Astrocyte of the cerebellum (primary cell): Measurements from ENCODE around the gene GAK.

Source experiments
- DNase-seq: peaks from one replicate; pipeline ENCODE4 v3.0.0-alpha.2; 2011; ENCODE audit warnings: low read depth
- H3K4me3 ChIP-seq: 2 replicates; pipeline ENCODE4 v1.5.1; 2011; ENCODE audit warnings: mild to moderate bottlenecking, low read depth, low read length, moderate library complexity
- in situ Hi-C: cut with HindIII; loops from 2 replicates; pipeline ENCODE4 v1.10.0; 2017; ENCODE audit warnings: low sequenced_read_pairs
- TF ChIP-seq, protein P1 (sequence below): IDR thresholded peaks from 2 replicates; pipeline ENCODE4 v1.5.1; 2012; ENCODE audit warnings: low read length, low read depth, moderate library complexity, mild to moderate bottlenecking; ENCODE audit errors: missing control alignments

Gene GAK

DNA sequence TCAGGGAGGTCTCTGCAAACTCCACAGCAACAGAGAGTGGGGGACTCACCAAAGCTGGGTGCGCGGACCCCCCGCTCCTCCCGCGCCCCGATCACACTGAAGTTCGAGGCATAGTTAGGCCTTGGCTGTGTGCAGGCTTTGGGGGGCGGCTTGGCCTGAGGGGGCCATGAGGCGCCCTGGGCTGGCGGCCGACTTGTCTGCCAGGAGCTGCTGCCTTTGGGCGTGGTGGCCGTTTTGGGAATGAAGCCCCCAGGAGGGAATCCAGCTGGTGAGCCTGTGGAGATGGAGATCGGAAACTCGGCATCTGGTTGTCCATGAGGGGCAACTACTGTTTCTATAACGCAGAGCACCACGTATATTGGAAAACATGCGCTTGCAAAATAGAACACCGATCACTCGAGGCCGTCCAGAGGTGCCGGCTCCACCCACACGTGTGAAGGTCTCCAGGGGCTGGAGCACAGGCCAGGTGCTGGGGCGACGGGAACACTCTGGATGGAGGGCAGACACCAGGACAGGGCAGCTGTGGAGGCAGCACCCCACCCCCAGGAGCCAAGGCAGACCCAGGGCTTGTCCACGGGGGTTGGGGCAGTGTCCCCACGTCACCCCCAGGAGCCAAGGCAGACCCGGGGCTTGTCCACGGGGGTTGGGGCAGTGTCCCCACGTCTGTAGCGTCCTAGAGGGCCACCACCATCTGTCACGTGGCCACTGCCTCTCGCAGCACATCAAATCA, 80.2 kb downstream of the GAK start:
- in situ Hi-C loops, result no loop called here
- H3K4me3 ChIP-seq, result no peak overlapping the region
- TF ChIP-seq, protein P1, sequence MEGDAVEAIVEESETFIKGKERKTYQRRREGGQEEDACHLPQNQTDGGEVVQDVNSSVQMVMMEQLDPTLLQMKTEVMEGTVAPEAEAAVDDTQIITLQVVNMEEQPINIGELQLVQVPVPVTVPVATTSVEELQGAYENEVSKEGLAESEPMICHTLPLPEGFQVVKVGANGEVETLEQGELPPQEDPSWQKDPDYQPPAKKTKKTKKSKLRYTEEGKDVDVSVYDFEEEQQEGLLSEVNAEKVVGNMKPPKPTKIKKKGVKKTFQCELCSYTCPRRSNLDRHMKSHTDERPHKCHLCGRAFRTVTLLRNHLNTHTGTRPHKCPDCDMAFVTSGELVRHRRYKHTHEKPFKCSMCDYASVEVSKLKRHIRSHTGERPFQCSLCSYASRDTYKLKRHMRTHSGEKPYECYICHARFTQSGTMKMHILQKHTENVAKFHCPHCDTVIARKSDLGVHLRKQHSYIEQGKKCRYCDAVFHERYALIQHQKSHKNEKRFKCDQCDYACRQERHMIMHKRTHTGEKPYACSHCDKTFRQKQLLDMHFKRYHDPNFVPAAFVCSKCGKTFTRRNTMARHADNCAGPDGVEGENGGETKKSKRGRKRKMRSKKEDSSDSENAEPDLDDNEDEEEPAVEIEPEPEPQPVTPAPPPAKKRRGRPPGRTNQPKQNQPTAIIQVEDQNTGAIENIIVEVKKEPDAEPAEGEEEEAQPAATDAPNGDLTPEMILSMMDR, result no peak
- DNase-seq, result no peak

DNA sequence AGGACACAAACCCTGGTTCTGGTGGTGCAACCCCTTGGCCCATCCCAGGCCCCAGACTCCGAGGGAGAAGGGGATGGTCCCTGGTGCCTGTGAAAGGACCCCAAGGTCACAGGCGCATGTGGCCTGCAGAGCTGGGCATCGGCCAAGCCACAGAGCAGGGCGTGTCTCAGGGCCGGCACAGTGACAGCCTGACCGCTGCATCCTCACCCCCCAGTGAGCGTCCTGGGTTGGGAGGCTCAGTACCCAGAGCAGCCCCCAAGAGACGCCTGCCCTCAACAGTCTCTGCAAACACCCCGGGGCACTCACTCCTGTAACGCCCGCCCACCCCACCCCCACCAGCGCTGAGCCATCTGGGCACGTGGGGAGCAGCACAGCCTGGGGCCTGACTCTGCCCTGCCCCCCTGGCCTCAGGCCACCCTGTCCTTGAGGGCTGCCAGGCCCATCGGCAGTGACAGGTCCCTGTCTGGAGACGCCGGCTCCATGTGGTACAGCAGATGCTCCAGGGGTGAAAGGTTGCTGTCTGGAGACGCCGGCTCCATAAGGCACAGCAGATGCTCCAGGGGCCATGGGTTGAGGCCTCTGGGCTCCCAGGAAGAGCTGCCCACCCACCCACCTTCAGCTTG, 81.7 kb downstream of the GAK start:
- H3K4me3 ChIP-seq, result no peak overlapping the region
- TF ChIP-seq, protein P1, result no peak
- DNase-seq, result no peak
- in situ Hi-C loops, result no loop called here

DNA sequence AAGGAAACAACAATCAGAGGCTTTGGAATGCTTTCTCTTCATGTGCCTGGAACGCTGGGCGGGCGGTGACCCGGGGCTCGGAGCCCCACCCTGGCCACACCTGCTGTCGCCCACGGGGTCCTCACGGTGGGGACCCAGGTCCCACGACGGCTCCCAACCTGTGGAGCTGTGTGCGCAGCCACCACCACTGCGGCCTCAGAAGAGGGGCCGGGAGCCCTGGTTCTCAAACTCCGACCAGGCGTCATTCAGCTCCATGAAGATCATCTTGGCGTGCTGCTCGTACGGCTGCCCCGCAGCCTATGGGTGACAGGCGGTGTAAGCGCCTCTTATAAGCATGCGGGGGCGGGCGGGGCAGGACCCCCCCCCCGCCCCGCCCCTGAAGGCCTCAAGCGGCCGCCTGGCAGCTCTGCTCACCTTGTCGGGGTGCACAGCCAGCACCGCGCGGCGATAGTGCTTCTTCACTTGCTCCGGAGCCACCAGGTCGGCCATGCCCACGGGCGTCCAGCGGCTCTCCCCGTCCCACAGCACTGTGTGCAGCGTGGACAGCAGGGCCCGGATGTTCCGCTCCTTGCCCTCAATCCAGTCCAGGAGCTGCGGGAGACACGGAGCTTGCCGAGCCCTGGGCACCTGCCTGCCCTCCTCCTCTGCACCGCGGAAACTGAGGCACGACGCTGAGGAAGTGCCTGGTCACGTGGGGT, 82.5 kb downstream of the GAK start:
- no peak for DNase-seq
- TF ChIP-seq, protein P1, result no peak
- H3K4me3 ChIP-seq, result no peak overlapping the region
- in situ Hi-C loops, result loop anchor here (5.0 kb wide), 4 partner anchors 52 to 83 kb away; partner anchors contain the start of genes GAK and TMEM175

DNA sequence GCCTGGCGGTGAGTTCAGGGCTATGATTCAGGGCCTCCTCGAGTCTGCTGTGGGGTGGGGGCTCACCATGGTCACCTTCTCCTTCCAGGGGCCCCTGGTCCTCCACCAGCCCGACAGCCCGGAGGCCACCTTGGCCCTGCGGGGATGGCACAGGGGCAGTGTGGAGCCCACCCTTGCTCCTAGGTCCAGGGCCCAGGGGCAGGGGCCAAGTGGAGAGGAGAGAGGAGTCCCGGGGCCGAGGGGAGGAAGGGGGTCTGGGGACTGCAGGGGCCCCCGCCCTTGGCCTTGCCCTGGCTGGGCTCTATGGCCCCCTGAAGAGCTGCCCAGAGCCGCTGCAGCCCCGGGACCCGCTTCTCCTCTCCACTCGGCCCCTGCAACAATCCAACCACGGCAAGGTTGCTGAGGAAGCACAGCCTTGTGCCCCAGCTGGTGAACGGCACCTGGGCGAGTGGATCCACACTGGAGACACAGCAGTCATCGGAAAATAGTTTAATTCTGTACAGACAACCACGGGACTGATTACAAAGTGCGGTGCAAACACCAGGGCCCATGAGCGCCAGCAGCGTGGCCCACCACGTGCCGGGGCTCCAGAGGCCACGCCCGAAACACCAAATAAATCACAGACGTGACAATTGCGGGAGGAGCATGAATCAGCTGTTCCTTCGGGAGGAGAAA, 83.2 kb downstream of the GAK start:
- no peak for DNase-seq
- TF ChIP-seq, protein P1, result no peak
- in situ Hi-C loops, result loop anchor here (5.0 kb wide), 4 partner anchors 52 to 83 kb away; partner anchors contain the start of genes GAK and TMEM175
- no peak overlapping the region for H3K4me3 ChIP-seq

DNA sequence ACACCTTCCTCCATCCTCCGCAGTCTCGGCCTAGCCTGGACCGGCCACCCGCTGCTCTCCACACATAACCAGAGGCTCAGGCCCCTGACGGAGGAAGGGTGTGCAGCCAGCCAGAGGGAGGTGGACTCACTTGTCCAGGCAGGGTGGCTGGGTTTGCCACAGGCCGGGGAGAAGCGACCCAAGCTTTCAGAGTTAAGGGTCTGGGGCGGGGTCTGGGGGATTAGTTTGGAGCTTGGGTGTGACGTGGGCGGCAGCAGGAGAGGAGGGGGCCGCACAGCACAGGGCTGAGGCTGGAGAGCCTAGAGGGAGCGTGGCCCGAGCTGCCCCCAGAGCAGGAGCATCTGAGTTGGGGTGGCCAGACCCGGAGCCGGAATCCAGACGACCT, 83.8 kb downstream of the GAK start:
- in situ Hi-C loops, result loop anchor here (5.0 kb wide), 4 partner anchors 51 to 84 kb away; partner anchors contain the start of genes GAK and TMEM175
- TF ChIP-seq, protein P1, result no peak
- DNase-seq, result no peak
- no peak overlapping the region for H3K4me3 ChIP-seq

DNA sequence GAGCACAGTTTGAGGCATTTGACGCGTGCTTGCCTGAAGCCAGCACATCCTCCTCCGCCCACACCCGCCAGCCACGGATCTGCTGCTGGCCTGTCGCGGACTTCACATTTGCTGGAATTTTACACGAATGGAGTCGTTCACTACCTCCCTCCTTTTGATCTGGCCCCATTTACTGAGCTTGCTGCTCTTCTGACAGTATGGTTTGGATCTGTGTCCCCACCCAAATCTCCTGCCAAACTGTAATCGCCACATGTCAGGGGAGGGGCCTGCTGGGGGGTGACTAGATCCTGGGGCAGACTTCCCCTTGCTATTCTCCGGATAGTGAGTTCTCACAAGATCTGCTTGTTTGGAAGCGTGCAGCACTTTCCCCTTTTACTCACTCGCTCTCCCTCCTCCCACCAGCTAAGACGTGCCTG, 86.3 kb downstream of the GAK start:
- in situ Hi-C loops, result loop anchor here (5.0 kb wide), 4 partner anchors 49 to 86 kb away; partner anchors contain the start of genes GAK and TMEM175

More for the DNA sequence above, 86.3 kb downstream of the GAK start:
- no peak for DNase-seq
- TF ChIP-seq, protein P1, result no peak
- H3K4me3 ChIP-seq, result no peak overlapping the region
